Loucy (cell line): ENCODE data around the gene OR5AU1.

Experiments used
- EZH2phosphoT487 ChIP-seq: fragments of 200-600 bp; IDR thresholded peaks from 2 replicates; pipeline ENCODE4 v1.6.1; 2018; ENCODE audit warnings: antibody characterized with exemption, mild to moderate bottlenecking, moderate library complexity, borderline replicate concordance
- TF ChIP-seq, protein P1 (sequence below): fragments of 200-600 bp; sonication (generic); conservative IDR thresholded peaks from 2 replicates; pipeline ENCODE4 v1.5.1; 2014; ENCODE audit warnings: mild to moderate bottlenecking, antibody characterized with exemption, low read length

DNA sequence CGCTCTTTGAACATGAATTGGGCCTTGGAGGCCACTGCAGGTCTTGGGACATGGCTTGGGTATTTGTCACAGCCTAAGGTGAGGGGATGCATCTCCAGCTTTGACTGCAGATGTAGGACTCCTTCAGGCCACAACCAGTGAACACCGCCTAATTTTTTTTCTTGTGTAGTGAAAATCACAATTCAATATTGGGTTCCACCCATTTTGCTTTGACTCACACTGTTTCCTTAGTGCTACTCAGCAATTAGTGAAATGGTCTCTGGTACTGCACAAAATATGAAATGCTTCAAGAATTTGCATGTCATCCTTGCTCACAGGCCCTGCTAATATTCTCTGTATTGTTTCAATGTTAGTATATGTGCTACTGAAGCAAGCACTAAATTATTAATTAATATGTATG lies 42.5 kb downstream of the OR5AU1 start:
- TF ChIP-seq, protein P1, sequence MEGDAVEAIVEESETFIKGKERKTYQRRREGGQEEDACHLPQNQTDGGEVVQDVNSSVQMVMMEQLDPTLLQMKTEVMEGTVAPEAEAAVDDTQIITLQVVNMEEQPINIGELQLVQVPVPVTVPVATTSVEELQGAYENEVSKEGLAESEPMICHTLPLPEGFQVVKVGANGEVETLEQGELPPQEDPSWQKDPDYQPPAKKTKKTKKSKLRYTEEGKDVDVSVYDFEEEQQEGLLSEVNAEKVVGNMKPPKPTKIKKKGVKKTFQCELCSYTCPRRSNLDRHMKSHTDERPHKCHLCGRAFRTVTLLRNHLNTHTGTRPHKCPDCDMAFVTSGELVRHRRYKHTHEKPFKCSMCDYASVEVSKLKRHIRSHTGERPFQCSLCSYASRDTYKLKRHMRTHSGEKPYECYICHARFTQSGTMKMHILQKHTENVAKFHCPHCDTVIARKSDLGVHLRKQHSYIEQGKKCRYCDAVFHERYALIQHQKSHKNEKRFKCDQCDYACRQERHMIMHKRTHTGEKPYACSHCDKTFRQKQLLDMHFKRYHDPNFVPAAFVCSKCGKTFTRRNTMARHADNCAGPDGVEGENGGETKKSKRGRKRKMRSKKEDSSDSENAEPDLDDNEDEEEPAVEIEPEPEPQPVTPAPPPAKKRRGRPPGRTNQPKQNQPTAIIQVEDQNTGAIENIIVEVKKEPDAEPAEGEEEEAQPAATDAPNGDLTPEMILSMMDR, result no peak
- TF ChIP-seq EZH2phosphoT487, result no peak
